H9 (cell line): ENCODE data around the gene CENPP. TPM values are rescaled to one million over a fixed set of nuclear protein-coding genes. Genes with fewer than 3 reads are reported as not detected.

ENCODE experiments used
- DNase-seq: peaks from one replicate; pipeline ENCODE4 v3.0.0-alpha.2; 2017
- H2AFZ ChIP-seq: one replicate; pipeline ENCODE4 v1.6.1; 2013; ENCODE audit warnings: mild to moderate bottlenecking, low read length, control low read depth, moderate library complexity
- H2AK5ac ChIP-seq: 2 replicates; pipeline ENCODE4 v1.6.1; 2013; ENCODE audit warnings: low read length, control low read depth, mixed read lengths; ENCODE audit not compliant: insufficient read length
- H2BK120ac ChIP-seq: one replicate; pipeline ENCODE4 v1.6.1; 2013; ENCODE audit warnings: low read depth, mild to moderate bottlenecking, low read length, control low read depth, inconsistent platforms; ENCODE audit not compliant: poor library complexity, severe bottlenecking
- H2BK12ac ChIP-seq: 2 replicates; pipeline ENCODE4 v1.6.1; 2013; ENCODE audit warnings: low read length, control low read depth, mixed read lengths, low read depth; ENCODE audit not compliant: insufficient read length
- H2BK15ac ChIP-seq: 2 replicates; pipeline ENCODE4 v1.6.1; 2013; ENCODE audit warnings: low read depth, low read length, control low read depth
- H2BK20ac ChIP-seq: one replicate; pipeline ENCODE4 v1.6.1; 2013; ENCODE audit warnings: low read depth, mild to moderate bottlenecking, low read length, control low read depth, inconsistent platforms; ENCODE audit not compliant: poor library complexity, severe bottlenecking
- H2BK5ac ChIP-seq: 2 replicates; pipeline ENCODE4 v1.6.1; 2013; ENCODE audit warnings: low read length, control low read depth, mixed read lengths; ENCODE audit not compliant: insufficient read length
- H3K14ac ChIP-seq: 2 replicates; pipeline ENCODE4 v1.6.1; 2013; ENCODE audit warnings: low read length, control low read depth; ENCODE audit not compliant: insufficient read depth
- H3K18ac ChIP-seq: 2 replicates; pipeline ENCODE4 v1.6.1; 2013; ENCODE audit warnings: low read depth, mild to moderate bottlenecking, mixed read lengths, low read length, control low read depth; ENCODE audit not compliant: insufficient read length
- H3K23ac ChIP-seq: 2 replicates; pipeline ENCODE4 v1.6.1; 2013; ENCODE audit warnings: low read length, control low read depth, mixed read lengths, low read depth; ENCODE audit not compliant: insufficient read length
- H3K23me2 ChIP-seq: 2 replicates; pipeline ENCODE4 v1.6.1; 2013; ENCODE audit warnings: low read depth, mild to moderate bottlenecking, mixed read lengths, low read length, control low read depth; ENCODE audit not compliant: insufficient read length, poor library complexity, severe bottlenecking
- H3K27ac ChIP-seq: 2 replicates; pipeline ENCODE4 v1.5.1; 2013; ENCODE audit warnings: low read length, control low read depth, mixed read lengths, low read depth; ENCODE audit not compliant: insufficient read length
- H3K27me3 ChIP-seq: 2 replicates; pipeline ENCODE4 v1.6.1; 2013; ENCODE audit warnings: low read length, control low read depth, inconsistent platforms; ENCODE audit not compliant: insufficient read depth
- H3K4ac ChIP-seq: 2 replicates; pipeline ENCODE4 v1.6.1; 2013; ENCODE audit warnings: low read depth, mild to moderate bottlenecking, control low read depth, inconsistent platforms, low read length, moderate library complexity
- H3K4me1 ChIP-seq: 2 replicates; pipeline ENCODE4 v1.6.1; 2013; ENCODE audit warnings: low read length, control low read depth, inconsistent platforms; ENCODE audit not compliant: insufficient read depth
- H3K4me2 ChIP-seq: 2 replicates; pipeline ENCODE4 v1.6.1; 2013; ENCODE audit warnings: low read length, control low read depth, mixed read lengths; ENCODE audit not compliant: insufficient read length, insufficient read depth
- H3K56ac ChIP-seq: 2 replicates; pipeline ENCODE4 v1.6.1; 2013; ENCODE audit warnings: low read depth, mild to moderate bottlenecking, mixed read lengths, low read length, control low read depth; ENCODE audit not compliant: insufficient read length
- H3K79me1 ChIP-seq: 2 replicates; pipeline ENCODE4 v1.6.1; 2013; ENCODE audit warnings: low read depth, mild to moderate bottlenecking, moderate library complexity, low read length, control low read depth, inconsistent platforms; ENCODE audit not compliant: insufficient read depth, poor library complexity, severe bottlenecking
- H3K79me2 ChIP-seq: 2 replicates; pipeline ENCODE4 v1.6.1; 2013; ENCODE audit warnings: low read length, control low read depth, inconsistent platforms; ENCODE audit not compliant: insufficient read depth
- H3K9ac ChIP-seq: 2 replicates; pipeline ENCODE4 v1.6.1; 2013; ENCODE audit warnings: low read length, control low read depth, mixed read lengths; ENCODE audit not compliant: insufficient read length; ENCODE audit errors: extremely low read depth
- H3K9me3 ChIP-seq: one replicate; pipeline ENCODE4 v1.6.1; 2013; ENCODE audit warnings: low read depth, low read length, inconsistent platforms; ENCODE audit not compliant: control insufficient read depth
- H3T11ph ChIP-seq: one replicate; pipeline ENCODE4 v1.6.1; 2013; ENCODE audit warnings: mild to moderate bottlenecking, low read length, control low read depth, inconsistent platforms
- H4K20me1 ChIP-seq: one replicate; pipeline ENCODE4 v1.6.1; 2013; ENCODE audit not compliant: control insufficient read depth, insufficient read length, insufficient read depth
- H4K5ac ChIP-seq: 2 replicates; pipeline ENCODE4 v1.6.1; 2013; ENCODE audit warnings: low read depth, mild to moderate bottlenecking, mixed read lengths, low read length, control low read depth; ENCODE audit not compliant: insufficient read length
- H4K8ac ChIP-seq: replicated peaks from 2 replicates; pipeline ENCODE4 v1.6.1; 2013; ENCODE audit warnings: low read length, control low read depth, mixed read lengths, low read depth; ENCODE audit not compliant: insufficient read length
- H4K91ac ChIP-seq: 2 replicates; pipeline ENCODE4 v1.6.1; 2013; ENCODE audit warnings: low read depth, mild to moderate bottlenecking, moderate library complexity, mixed read lengths, low read length, control low read depth; ENCODE audit not compliant: insufficient read length
- H3K27ac Mint-ChIP-seq, 3 experiments: 2 replicates in 2 of 3; 3 replicates in 1 of 3; pipeline ENCODE4 v1.8.0; 2020 to 2021; ENCODE audit warnings: mixed read lengths in 3 of 3, mild to moderate bottlenecking in 1 of 3, moderate library complexity in 1 of 3
- H3K27me3 Mint-ChIP-seq: 2 replicates; pipeline ENCODE4 v1.8.0; 2021; ENCODE audit warnings: low read depth, mild to moderate bottlenecking, moderate library complexity, mixed read lengths
- H3K36me3 Mint-ChIP-seq, 3 experiments: 2 replicates in 2 of 3; 3 replicates in 1 of 3; pipeline ENCODE4 v1.8.0; 2020 to 2021; ENCODE audit warnings: low read depth in 3 of 3, mixed read lengths in 3 of 3; ENCODE audit not compliant: insufficient read depth in 1 of 3
- H3K4me1 Mint-ChIP-seq, 2 experiments: 2 replicates each; pipeline ENCODE4 v1.8.0; 2020; ENCODE audit warnings: mixed read lengths in 2 of 2
- H3K4me3 Mint-ChIP-seq, 2 experiments: 2 replicates in 1 of 2; 3 replicates in 1 of 2; pipeline ENCODE4 v1.8.0; 2020 to 2021; ENCODE audit warnings: mild to moderate bottlenecking in 2 of 2, mixed read lengths in 2 of 2, moderate library complexity in 1 of 2
- H3K9me3 Mint-ChIP-seq, 2 experiments: 2 replicates in 1 of 2; 3 replicates in 1 of 2; pipeline ENCODE4 v1.8.0; 2020; ENCODE audit warnings: mild to moderate bottlenecking in 2 of 2, mixed read lengths in 2 of 2, moderate library complexity in 1 of 2
- CTCF ChIP-seq: fragments of 200-600 bp; sonication (generic); conservative IDR thresholded peaks from 3 replicates; pipeline ENCODE4 v1.8.0; 2021; ENCODE audit warnings: antibody characterized with exemption, mild to moderate bottlenecking
- WGBS: extraction: QIAGEN DNeasy Blood & Tissue Kit; methylation state at CpG from one replicate; pipeline ENCODE4 v1.1.7; 2013; ENCODE audit warnings: missing lambda C conversion rate, low lambda C conversion rate, mixed read lengths; ENCODE audit not compliant: insufficient read length; ENCODE audit errors: extremely low coverage; 5-methylcytosine and 5-hydroxymethylcytosine counted together
- total RNA-seq: library from RNA; stranded (reverse); gene quantifications from 2 replicates; pipeline ENCODE4 v1.2.1, GENCODE V29; 2021

The CENPP gene
- total RNA-seq, 1 experiment from 2014 or later = 9.1 TPM

GRCh38 chr9:92395617-92396016, 69.9 kb downstream of the CENPP start:
- H3K23me2 ChIP-seq = no peaks in the 10 kb centered on the region
- no peaks in the 10 kb centered on the region for H4K20me1 ChIP-seq
- Mint-ChIP-seq H3K9me3 (peaks cover 7% of the 10 kb centered on the region in 2 experiments; a peak in 3 of 5 replicates), H3K36me3 (no peaks in the 10 kb centered on the region; a peak in 1 of 7 replicates), H3K4me1 (no peaks in the 10 kb centered on the region), H3K27ac (no peak overlapping the region), H3K4me3 (no peak overlapping the region), H3K27me3 (no peaks in the 10 kb centered on the region)
- no peak overlapping the region for H4K5ac ChIP-seq
- no peaks in the 10 kb centered on the region for H3K4me1 ChIP-seq
- H3K27me3 ChIP-seq = no peaks in the 10 kb centered on the region
- no peak overlapping the region for H2AK5ac ChIP-seq
- no peak overlapping the region for H2BK20ac ChIP-seq
- H2BK12ac ChIP-seq = no peak overlapping the region
- no peak overlapping the region for H2AFZ ChIP-seq
- no peak overlapping the region for H3K23ac ChIP-seq
- no peak overlapping the region for H3K4ac ChIP-seq
- H3K56ac ChIP-seq = no peak overlapping the region
- H3K18ac ChIP-seq = no peak overlapping the region
- H2BK120ac ChIP-seq = no peak overlapping the region
- H3K14ac ChIP-seq = no peak overlapping the region
- H2BK5ac ChIP-seq = no peak overlapping the region
- no peak overlapping the region for H4K8ac ChIP-seq
- no peaks in the 10 kb centered on the region for H3K79me1 ChIP-seq
- TF ChIP-seq CTCF = no peak
- H3K9ac ChIP-seq = no peak overlapping the region
- no peak for DNase-seq
- no peak overlapping the region for H2BK15ac ChIP-seq
- no peak overlapping the region for H4K91ac ChIP-seq
- no CpG with 5 or more reads among the region's 1 CpG for WGBS
- no peaks in the 10 kb centered on the region for H3K79me2 ChIP-seq
- no peaks in the 10 kb centered on the region for H3K9me3 ChIP-seq
- no peak overlapping the region for H3K27ac ChIP-seq
- H3K4me2 ChIP-seq = no peak overlapping the region
- H3T11ph ChIP-seq = no peak overlapping the region
